GM19438 (cell line): ENCODE results near the gene PLCB4.
"Not testable (repeated sequence)": the region's sequence is repeated elsewhere in the genome, so short reads cannot be mapped to it uniquely, and the experiment has no call there.

Source experiments
- ATAC-seq: cut with Tn5 transposase; IDR thresholded peaks from one replicate; pipeline ENCODE4 v1.9.1; 2021; ENCODE audit warnings: low read depth; ENCODE audit not compliant: unreplicated experiment

Gene PLCB4

GRCh38 chr20:9385345-9386310 is 316.7 kb downstream of the PLCB4 start:
- not testable (repeated sequence) for ATAC-seq

- no peak for ATAC-seq
Observed at GRCh38 chr20:9388160-9388812, 319.4 kb downstream of the PLCB4 start.

GRCh38 chr20:9388813-9389161 is 319.9 kb downstream of the PLCB4 start:
- no peak for ATAC-seq

DNA sequence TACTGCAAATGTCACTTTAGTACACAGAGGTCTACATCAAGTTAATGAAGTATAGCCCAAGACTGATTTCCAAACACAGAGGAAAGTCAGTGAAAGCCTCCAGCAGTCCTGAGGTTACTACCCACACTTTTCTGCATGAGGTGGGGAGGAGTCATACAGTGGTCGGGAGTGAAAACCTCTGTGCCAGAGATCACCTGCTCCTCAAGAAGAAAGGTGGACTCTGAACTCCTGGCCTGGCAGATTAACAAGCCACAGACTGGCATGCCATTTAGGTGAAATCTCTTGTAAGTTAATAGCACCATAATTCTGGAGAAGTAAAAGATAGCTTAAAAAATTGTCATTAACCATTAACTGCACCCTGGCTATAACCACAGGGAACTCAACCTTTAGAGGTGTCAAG is 320.5 kb downstream of the PLCB4 start:
- no peak for ATAC-seq

- no peak for ATAC-seq
Observed at GRCh38 chr20:9390441-9390840, 321.6 kb downstream of the PLCB4 start.

GRCh38 chr20:9392892-9393857 is 324.3 kb downstream of the PLCB4 start:
- ATAC-seq = peak; percentile 50

DNA sequence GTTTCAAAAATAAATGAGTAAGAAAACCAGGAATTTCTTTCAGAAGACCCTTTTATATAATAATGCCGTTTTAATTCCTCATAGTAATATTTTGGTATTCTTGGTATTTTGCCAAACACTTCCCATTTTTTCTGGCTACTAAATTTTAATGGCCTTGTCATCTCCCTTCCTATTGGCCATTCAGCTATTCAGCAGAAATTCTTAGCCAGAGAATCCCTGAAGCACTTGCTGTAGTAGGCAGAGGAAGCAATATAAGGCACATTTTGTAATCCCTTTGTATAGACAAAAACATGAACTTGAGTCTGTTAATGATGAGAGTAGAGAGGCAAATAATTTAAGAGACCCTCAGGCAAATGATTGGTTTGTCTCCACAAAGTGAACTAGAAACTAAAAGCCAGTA is 327.1 kb downstream of the PLCB4 start:
- ATAC-seq = no peak

DNA sequence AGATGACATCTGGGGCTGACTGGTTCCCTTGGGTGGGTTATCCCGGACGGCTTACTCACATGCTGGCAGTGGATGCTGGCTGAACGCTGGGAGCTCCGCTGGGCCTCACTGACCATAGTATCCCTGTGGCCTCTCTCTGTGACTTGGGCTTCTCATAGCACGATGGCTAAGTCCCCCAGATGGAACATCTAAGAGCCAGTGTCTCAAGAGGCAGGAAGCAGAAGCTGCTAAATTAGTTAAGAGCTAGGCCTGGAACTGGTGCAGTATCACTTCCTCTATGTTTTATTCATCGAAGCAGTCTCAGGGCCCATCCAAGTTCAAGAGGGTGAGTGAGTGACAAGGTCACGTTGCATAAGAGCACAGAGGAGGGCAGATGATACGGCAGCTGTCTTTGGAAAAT is 329.0 kb downstream of the PLCB4 start:
- ATAC-seq = peak; percentile 93

DNA sequence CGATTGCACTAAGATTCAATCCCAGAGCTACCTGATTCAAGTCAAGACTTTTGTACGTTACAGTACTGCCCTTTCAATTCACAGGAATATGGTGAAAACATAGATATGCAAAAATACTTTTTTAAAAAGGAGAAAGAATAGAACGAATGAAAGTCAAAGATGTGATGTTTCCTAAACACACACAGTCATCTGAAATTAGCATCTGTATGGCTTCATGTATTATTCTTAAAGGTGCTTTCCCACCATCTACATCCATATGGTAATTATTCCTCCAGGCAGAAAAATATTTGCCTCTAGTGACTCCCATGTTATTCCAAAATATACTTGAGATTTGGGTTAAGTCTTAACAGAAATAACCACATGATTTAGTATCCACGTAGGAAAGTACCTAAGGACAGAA is 330.0 kb downstream of the PLCB4 start:
- no peak for ATAC-seq

- no peak for ATAC-seq
Observed at GRCh38 chr20:9399322-9399721, 330.4 kb downstream of the PLCB4 start.

DNA sequence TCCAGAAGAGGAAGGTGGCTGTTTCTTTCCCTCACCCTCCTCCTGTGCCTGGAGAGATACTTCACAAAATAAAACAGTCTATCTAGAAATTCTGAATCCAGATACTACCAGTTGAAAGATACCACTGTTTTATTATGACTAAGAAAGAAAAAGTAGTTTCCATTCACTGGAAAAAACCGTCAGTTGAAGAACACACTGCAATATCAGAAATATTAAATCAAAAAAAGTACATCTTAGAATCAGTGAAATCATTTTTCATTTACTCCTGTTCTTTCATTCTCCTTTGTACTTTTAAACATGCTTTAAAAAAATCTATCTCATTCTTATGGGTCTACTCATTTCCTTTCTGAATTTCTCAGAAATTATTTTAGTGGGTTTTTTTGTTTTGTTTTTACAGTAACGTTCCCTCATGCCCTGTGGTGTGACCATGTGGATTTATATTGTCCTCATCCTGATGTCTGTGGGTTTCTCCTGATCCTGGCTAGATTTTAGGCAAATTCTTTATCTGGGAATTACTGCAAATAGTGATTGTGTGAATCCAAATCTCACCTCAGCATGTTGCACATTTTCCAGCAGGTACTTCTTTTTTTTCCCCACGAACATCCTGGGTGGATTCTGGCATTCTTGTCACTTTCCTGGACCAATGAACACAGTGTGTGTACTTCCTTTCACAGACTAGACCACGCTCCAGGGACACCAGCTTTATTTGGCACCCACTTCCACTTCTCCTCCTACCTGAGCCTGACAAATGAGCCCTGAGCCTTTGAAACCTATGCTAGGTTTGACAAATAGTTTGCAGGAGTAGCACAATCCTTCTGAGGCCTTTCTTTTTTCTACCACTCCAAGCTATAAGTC is 331.5 kb downstream of the PLCB4 start:
- no peak for ATAC-seq

DNA sequence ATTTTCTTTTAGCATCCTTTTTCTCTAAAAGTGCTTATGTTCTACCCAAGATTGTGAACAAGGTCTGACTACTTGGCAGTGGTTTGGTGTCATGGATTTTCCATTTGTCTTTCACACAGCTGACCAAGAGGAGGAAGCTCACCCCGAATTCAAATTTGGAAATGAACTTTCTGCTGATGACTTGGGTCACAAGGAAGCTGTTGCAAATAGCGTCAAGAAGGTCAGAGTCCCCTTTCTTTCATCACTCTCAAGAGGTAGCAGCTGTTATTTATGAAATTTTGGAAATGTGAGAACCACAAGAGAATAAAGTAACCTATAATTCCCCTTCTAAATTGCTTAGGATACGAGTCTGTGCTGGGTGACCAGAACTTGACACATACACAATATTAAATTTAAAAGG is 332.5 kb downstream of the PLCB4 start:
- ATAC-seq = no peak

DNA sequence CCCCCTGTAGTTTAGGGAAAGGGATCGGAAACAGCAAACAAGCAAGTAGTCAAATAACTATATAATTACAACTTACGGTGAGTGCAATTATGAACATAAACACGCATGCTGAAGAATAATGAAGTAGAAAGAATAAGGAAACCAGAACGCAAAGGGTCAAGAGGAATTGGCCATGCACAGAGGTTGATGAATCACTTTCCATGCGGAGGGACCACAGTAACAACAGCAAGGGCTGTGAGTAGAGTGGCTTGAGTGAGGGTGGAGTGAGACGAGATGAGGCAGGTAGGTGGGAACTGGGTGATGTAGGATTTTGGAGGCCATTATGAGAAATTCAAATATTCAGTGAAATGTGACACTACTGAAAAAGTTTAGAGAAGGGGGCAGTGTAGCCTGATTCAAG is 333.3 kb downstream of the PLCB4 start:
- ATAC-seq = no peak

- ATAC-seq = no peak
Observed at GRCh38 chr20:9402546-9402945, 333.7 kb downstream of the PLCB4 start.

DNA sequence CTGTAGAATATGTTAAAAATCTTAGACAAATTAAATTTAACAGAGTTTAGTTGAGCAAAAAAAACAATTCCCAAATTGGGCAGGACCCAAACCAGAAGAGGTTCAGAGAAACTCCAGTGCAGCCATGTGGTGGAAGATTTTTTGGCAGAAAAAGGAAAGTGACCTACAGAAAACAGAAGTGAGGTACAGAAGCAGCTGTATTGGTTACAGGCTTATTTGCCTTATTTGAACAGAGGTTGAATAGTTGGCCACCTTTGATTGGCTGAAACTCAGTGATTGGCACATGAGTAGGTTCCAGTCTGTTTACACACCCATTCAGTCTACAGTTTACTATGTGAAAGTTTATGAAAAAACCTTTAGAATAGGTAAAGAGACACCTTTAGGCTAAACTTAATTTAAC is 334.6 kb downstream of the PLCB4 start:
- ATAC-seq = no peak

GRCh38 chr20:9407805-9408421 is 339.0 kb downstream of the PLCB4 start:
- ATAC-seq = no peak

- no peak for ATAC-seq
Observed at GRCh38 chr20:9408422-9409300, 339.8 kb downstream of the PLCB4 start.

DNA sequence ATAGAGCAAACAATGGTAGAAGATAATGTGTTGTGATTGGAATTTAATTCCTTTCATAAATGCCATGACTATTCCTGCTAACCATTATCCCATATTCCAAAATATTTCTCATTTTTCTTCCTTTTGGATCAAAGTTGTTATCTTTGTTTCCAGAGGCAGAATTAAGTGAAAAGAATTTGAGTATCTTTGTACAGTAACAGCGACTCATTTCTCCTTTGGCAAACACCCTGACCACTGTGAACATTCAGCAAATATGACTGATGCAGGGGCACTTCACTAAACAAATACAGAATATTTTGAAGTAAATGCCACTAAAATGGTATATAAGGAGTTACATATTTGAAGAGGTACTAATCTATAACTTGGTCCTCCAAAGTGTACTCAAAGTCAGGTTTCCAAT is 340.5 kb downstream of the PLCB4 start:
- ATAC-seq = no peak

- no peak for ATAC-seq
Observed at GRCh38 chr20:9409981-9410380, 341.1 kb downstream of the PLCB4 start.
